Fibroblast of mammary gland (primary cell): ENCODE measurements around the gene STPG4.
A peak's percentile ranks its signal among the peaks of the same experiment; 100 is the strongest.

Experiments
- DNase-seq: peaks from one replicate; pipeline ENCODE4 v3.0.0-alpha.2; 2010; ENCODE audit warnings: low read depth
- H3K4me3 ChIP-seq: 2 replicates; pipeline ENCODE4 v1.5.1; 2011; ENCODE audit warnings: low read depth, mild to moderate bottlenecking, low read length, moderate library complexity; ENCODE audit not compliant: control insufficient read depth
- TF ChIP-seq, protein P1 (sequence below): conservative IDR thresholded peaks from 2 replicates; pipeline ENCODE4 v1.5.1; 2011; ENCODE audit warnings: low read depth, low read length, inconsistent platforms; ENCODE audit not compliant: control insufficient read depth, insufficient read depth

Gene STPG4

GRCh38 chr2:47062681-47063537 is 92.2 kb downstream of the STPG4 start:
- TF ChIP-seq, protein P1, sequence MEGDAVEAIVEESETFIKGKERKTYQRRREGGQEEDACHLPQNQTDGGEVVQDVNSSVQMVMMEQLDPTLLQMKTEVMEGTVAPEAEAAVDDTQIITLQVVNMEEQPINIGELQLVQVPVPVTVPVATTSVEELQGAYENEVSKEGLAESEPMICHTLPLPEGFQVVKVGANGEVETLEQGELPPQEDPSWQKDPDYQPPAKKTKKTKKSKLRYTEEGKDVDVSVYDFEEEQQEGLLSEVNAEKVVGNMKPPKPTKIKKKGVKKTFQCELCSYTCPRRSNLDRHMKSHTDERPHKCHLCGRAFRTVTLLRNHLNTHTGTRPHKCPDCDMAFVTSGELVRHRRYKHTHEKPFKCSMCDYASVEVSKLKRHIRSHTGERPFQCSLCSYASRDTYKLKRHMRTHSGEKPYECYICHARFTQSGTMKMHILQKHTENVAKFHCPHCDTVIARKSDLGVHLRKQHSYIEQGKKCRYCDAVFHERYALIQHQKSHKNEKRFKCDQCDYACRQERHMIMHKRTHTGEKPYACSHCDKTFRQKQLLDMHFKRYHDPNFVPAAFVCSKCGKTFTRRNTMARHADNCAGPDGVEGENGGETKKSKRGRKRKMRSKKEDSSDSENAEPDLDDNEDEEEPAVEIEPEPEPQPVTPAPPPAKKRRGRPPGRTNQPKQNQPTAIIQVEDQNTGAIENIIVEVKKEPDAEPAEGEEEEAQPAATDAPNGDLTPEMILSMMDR, result no peak
- H3K4me3 ChIP-seq, result no peak overlapping the region
- DNase-seq, result peak; percentile 49

GRCh38 chr2:47061944-47062678 is 93.0 kb downstream of the STPG4 start:
- peak; percentile 45 for DNase-seq
- TF ChIP-seq, protein P1, result no peak
- no peak overlapping the region for H3K4me3 ChIP-seq

DNA sequence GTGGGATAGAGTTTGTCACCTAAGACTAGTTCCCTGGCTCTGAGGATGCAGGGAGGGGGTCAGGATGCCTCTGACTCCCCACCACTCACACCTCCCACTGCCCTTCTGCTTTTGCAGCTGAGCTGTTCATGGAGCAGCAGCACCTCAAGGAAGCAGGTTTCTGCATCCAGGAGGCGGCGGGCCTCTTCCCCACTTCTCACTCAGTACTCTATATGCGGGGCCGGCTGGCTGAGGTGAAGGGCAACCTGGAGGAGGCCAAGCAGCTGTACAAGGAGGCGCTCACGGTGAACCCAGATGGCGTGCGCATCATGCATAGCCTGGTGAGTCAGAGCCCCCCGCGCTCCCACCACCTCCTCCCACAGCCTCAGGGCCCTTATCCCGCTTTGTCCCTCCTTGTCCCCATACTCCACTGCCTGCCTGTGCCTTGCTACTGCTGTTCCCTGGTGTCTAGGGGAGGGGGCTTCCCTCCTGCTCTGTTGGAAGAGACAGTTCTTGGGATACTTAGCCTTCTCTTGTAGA is 94.4 kb downstream of the STPG4 start:
- no peak overlapping the region for H3K4me3 ChIP-seq
- DNase-seq, result no peak
- TF ChIP-seq, protein P1, result no peak

DNA sequence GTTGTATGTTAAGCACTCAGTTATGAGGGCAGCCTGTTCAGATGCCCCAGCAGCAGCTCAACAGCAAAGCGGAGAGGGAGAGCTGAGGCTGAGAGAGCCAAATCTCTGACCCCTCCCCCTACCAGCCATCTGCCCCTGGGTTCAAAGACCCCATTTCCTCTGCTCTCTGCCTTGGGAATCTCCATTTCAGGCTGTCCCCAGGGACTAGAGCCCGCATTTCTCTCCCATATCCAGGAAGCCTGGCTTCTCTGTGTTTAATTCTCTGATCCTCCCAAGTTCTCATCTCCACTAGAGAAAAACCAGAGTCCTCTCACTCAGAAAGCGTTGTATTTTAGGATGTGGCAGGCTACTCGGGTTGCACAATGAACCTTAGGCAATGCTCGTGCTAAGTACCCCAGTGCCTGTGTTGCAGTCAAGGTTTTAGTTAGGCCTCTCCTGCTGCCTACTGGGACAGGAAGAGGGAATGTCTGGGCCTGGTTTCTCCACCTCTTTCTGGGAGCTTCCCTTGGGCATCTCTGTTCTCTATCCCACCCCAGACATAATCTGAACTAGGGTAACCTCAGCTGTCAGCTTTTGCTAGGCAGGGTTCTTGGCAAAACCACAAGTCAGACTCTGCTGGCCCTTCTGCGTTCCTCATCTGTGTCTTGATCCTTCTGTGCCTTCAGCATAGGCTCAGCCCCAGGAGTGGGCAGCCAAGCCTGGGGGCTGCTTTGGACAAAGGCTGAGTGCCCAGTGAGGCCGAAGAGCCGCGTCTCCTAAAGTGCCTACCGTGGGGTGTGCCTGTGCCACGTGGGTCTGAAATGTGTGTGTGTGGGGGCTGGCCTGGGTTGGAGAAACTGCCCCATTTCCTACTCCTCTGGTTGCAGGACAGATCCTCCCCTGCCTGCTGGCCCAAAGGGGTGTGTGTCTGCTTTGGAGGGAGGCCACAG is 96.8 kb downstream of the STPG4 start:
- peak; percentile 92 for DNase-seq
- no peak overlapping the region for H3K4me3 ChIP-seq
- TF ChIP-seq, protein P1, result no peak

- H3K4me3 ChIP-seq, result no peak overlapping the region
Measured at GRCh38 chr2:47057687-47058002, 97.5 kb downstream of the STPG4 start.

More at GRCh38 chr2:47057687-47058002, 97.5 kb downstream of the STPG4 start:
- DNase-seq, result no peak
- TF ChIP-seq, protein P1, result no peak
